NT2/D1 (cell line): ENCODE results near the gene ZSCAN1.
A peak's percentile ranks its signal among the peaks of the same experiment; 100 is the strongest.

Experiments
- DNase-seq: peaks from one replicate; pipeline ENCODE4 v3.0.0-alpha.2; 2011; ENCODE audit warnings: low read depth, low spot score
- H3K27me3 ChIP-seq: 2 replicates; pipeline ENCODE4 v1.6.0; 2011; ENCODE audit warnings: mild to moderate bottlenecking; ENCODE audit not compliant: insufficient read length, insufficient read depth
- H3K36me3 ChIP-seq: 2 replicates; pipeline ENCODE4 v1.6.1; 2011; ENCODE audit warnings: mild to moderate bottlenecking, low read length, mixed read lengths; ENCODE audit not compliant: insufficient read depth, insufficient read length
- H3K4me1 ChIP-seq: 2 replicates; pipeline ENCODE4 v1.5.1; 2011; ENCODE audit not compliant: insufficient read depth, insufficient read length
- H3K4me3 ChIP-seq: 2 replicates; pipeline ENCODE4 v1.5.1; 2011; ENCODE audit warnings: low read depth; ENCODE audit not compliant: insufficient read length
- H3K9ac ChIP-seq: 2 replicates; pipeline ENCODE4 v1.6.0; 2011; ENCODE audit warnings: low read depth; ENCODE audit not compliant: insufficient read length
- H3K9me3 ChIP-seq: 2 replicates; pipeline ENCODE4 v1.5.1; 2011; ENCODE audit warnings: mild to moderate bottlenecking, low read length; ENCODE audit not compliant: insufficient read depth
- SUZ12 ChIP-seq: IDR thresholded peaks from 2 replicates; pipeline ENCODE4 v1.6.1; 2011; ENCODE audit not compliant: insufficient read length, insufficient read depth; ENCODE audit errors: extremely low read depth
- YY1 ChIP-seq: IDR thresholded peaks from 2 replicates; pipeline ENCODE4 v1.6.1; 2011; ENCODE audit not compliant: insufficient read length, insufficient read depth
- ZNF274 ChIP-seq: IDR thresholded peaks from 2 replicates; pipeline ENCODE4 v1.6.1; 2011; ENCODE audit warnings: mild to moderate bottlenecking, low read depth, low read length

ZSCAN1 gene

DNA sequence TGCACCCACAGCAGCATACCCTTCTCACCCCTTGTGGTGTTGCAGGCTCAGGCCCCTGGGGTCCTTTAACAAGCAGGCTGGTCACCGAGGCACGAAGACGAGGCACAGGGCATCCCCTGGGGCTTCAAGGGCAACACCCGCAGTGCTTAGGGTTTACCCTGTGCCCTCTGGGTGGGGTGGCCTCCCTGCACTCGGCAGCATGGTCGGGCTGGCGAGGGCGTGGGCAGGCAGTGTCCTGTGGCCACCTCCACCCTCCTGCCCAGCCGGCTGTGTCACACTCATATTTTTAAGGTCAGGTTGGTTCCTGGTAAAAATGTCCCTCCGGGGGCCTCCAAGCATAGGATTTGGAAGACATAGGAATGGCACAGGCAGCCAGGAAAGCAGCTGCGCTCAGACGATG, 13.8 kb downstream of the ZSCAN1 start:
- Histone ChIP-seq H3K27me3 (no peaks in the 10 kb centered on the region), H3K4me3 (no peak overlapping the region), H3K4me1 (no peaks in the 10 kb centered on the region), H3K9me3 (peaks cover 36% of the 10 kb centered on the region), H3K9ac (no peak overlapping the region), H3K36me3 (no peaks in the 10 kb centered on the region)
- TF ChIP-seq ZNF274 (no peak), SUZ12 (no peak), YY1 (no peak)
- no peak for DNase-seq

GRCh38 chr19:58052256-58052655, 18.4 kb downstream of the ZSCAN1 start:
- Histone ChIP-seq H3K36me3 (no peaks in the 10 kb centered on the region), H3K4me1 (peaks cover 4% of the 10 kb centered on the region), H3K4me3 (no peak overlapping the region), H3K27me3 (no peaks in the 10 kb centered on the region), H3K9ac (no peak overlapping the region), H3K9me3 (peaks cover 46% of the 10 kb centered on the region)
- TF ChIP-seq ZNF274 (no peak), SUZ12 (no peak), YY1 (no peak)
- no peak for DNase-seq

DNA sequence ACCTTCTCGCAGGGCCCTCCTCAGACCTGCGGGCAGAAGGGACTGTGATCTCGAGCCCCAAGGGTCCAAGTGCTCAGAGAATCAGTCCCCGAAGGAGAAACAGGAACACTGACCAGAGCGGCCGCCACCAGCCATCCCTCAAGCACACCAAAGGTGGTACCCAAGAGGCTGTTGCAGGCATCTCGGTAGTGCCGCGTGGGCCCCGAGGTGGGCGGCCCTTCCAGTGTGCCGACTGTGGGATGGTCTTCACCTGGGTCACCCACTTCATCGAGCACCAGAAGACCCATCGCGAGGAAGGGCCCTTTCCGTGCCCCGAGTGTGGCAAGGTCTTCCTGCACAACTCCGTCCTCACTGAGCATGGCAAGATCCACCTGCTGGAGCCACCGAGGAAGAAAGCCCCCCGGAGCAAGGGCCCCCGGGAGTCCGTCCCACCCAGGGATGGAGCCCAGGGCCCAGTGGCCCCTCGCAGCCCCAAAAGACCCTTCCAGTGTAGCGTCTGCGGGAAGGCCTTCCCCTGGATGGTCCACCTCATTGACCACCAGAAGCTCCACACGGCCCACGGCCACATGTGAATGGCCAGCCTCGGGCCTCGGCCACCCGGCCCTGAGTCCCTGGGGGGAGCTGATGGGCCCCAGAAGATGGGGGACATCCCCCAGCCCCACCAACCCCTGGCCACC, 19.8 kb downstream of the ZSCAN1 start:
- TF ChIP-seq ZNF274 (no peak), YY1 (no peak), SUZ12 (no peak)
- Histone ChIP-seq H3K27me3 (no peaks in the 10 kb centered on the region), H3K4me1 (peaks cover 6% of the 10 kb centered on the region), H3K9ac (no peak overlapping the region), H3K36me3 (no peaks in the 10 kb centered on the region), H3K4me3 (no peak overlapping the region), H3K9me3 (peaks cover 45% of the 10 kb centered on the region)
- no peak for DNase-seq

- H3K9ac ChIP-seq, result peak overlapping the region; percentile 70
- H3K27me3 ChIP-seq, result no peaks in the 10 kb centered on the region
- H3K4me1 ChIP-seq, result peaks cover 7% of the 10 kb centered on the region
- no peaks in the 10 kb centered on the region for H3K36me3 ChIP-seq
- TF ChIP-seq ZNF274 (no peak), SUZ12 (no peak), YY1 (no peak)
- peak overlapping the region; percentile 33 for H3K4me3 ChIP-seq
- H3K9me3 ChIP-seq, result peaks cover 29% of the 10 kb centered on the region
- no peak for DNase-seq
Measured at GRCh38 chr19:58054901-58055874, 21.4 kb downstream of the ZSCAN1 start.

DNA sequence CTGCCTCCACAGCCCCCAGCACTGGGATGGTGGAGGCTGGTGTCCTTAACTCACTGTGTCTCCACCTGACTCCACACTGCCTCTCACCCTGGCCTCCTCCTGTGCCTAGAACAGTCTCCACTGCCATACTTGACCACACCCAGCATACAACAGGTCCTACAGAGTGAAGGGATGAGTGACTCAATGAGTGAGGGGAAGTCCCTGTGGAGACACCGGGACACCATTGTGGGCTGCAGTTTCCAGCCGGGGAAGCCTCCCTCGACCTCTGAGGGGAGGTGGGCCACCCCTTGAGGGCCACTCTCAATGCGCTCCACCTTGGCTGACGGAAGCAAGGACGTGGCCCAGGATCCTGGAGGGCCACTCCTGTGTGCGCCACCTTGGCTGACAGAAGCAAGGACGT, 22.4 kb downstream of the ZSCAN1 start:
- TF ChIP-seq SUZ12, result no peak
- TF ChIP-seq YY1, result no peak
- TF ChIP-seq ZNF274, result no peak
- H3K4me1 ChIP-seq, result peaks cover 7% of the 10 kb centered on the region
- no peak for DNase-seq
- H3K36me3 ChIP-seq, result peaks cover 3% of the 10 kb centered on the region
- H3K9ac ChIP-seq, result no peak overlapping the region
- H3K27me3 ChIP-seq, result no peaks in the 10 kb centered on the region
- H3K4me3 ChIP-seq, result no peak overlapping the region
- peaks cover 23% of the 10 kb centered on the region; the same call in 1 of the 2 replicates for H3K9me3 ChIP-seq

GRCh38 chr19:58056861-58057260, 23.0 kb downstream of the ZSCAN1 start:
- Histone ChIP-seq H3K36me3 (peaks cover 9% of the 10 kb centered on the region), H3K9ac (no peak overlapping the region), H3K27me3 (no peaks in the 10 kb centered on the region), H3K4me1 (peaks cover 7% of the 10 kb centered on the region), H3K4me3 (no peak overlapping the region), H3K9me3 (peaks cover 25% of the 10 kb centered on the region; the same call in 1 of the 2 replicates)
- TF ChIP-seq YY1, result no peak
- TF ChIP-seq SUZ12, result no peak
- TF ChIP-seq ZNF274, result no peak
- DNase-seq, result no peak

GRCh38 chr19:58058467-58058866, 24.6 kb downstream of the ZSCAN1 start:
- H3K4me1 ChIP-seq, result peaks cover 7% of the 10 kb centered on the region
- peak overlapping the region; percentile 86 for H3K9ac ChIP-seq
- H3K4me3 ChIP-seq, result peak overlapping the region; percentile 42
- peaks cover 22% of the 10 kb centered on the region for H3K36me3 ChIP-seq
- TF ChIP-seq YY1, result no peak
- no peak for DNase-seq
- no peaks in the 10 kb centered on the region for H3K27me3 ChIP-seq
- H3K9me3 ChIP-seq, result peaks cover 23% of the 10 kb centered on the region; the same call in 1 of the 2 replicates
